Activated CD4-positive, alpha-beta T cell treated with anti-CD3 and anti-CD28 coated beads for 4 hours (primary cell): ENCODE results near the gene PAQR4.

ENCODE experiments used
- DNase-seq, 2 donors: peaks; one replicate each; pipeline ENCODE4 v3.0.0-alpha.2; 2020

PAQR4 gene

DNA sequence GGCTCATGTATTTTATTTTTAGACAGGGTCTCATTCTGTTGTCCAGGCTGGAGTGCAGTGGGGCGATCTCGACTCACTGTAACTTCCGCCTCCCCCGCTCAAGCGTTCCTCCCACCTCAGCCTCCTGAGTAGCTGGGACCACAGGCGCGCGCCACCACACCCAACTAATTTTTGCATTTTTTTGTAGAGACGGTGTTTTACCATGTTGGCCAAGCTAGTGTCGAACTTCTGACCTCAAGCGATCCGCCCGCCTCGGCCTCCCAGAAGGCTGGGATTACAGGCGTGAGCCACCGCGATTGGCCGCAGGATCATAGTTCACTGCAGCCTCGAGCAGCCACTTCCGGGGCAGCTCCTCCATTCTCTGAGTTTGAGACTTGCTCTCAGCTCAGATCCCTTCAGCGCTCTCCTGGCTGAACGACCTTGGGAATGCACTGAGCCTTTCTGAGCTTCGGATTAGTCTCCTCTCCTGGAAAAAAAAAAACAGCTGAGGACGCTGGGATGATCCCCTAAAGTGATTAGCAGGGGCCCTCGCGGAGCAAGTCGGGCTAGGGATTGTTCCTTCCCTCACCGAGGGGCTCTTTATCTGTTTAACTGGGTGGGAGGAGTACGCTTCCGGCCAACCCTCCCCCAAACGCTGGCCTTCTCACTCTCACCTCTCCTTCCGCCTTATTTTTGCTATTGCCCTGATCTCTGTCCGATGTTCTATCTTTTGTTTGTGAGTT lies 12.2 kb downstream of the PAQR4 start:
- DNase-seq: no peak

DNA sequence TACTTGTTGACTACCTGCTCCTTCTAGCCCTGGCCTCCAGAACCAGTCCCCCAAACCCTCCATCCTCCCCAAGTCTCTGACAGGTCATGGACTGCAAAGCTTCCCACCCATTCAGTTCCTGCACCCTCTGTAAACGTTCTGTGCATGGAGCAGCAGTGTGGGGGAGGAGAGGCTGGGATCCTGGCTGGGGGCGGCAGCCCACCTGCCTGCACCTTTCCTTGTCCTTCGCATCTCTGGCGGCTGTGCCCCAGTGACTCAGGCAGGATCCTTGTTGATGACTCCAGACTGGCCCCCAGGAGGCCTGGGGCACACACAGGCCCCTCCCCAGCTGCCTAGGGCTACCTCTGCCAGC lies 12.7 kb downstream of the PAQR4 start:
- DNase-seq: no peak

DNA sequence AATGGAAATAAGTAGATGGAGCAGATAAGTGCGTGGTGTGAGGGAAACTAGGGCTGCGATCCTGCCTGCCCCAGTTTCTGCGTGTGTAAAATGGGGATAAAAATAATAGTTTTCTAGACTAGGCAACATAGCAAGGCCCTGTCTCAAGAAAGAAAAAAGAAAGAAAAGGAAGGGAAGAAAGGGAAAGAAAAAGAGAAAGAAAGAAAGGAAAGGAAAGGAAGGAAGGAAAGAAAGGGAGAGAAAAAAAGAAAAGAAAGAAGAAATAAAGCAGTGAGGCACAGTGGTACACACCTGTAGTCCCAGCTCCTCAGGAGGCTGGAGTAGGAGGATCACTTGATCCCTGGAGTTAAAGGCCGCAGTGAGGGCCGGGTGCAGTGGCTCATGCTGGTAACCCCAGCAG lies 13.3 kb downstream of the PAQR4 start:
- DNase-seq: no peak

DNA sequence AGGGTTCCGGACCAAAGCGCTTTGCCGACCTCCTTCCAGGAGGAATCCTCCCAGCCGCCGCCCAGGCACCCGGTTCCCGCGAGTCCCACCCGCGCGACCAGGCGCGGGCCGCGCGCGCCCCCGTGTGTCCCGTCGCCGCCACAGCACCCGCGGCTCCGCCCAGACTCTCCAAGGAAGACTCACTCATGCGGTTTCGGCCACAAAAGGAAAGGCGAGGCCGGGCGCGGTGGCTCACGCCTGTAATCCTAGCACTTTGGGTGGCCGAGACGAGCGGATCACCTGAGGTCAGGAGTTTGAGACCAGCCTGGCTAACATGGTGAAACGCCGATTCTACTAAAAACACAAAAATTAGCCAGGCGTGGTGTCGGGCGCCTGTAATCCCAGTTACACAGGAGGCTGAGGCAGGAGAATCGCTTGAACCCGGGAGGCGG lies 14.6 kb downstream of the PAQR4 start:
- peak; percentile 59 to 63 for DNase-seq

DNA sequence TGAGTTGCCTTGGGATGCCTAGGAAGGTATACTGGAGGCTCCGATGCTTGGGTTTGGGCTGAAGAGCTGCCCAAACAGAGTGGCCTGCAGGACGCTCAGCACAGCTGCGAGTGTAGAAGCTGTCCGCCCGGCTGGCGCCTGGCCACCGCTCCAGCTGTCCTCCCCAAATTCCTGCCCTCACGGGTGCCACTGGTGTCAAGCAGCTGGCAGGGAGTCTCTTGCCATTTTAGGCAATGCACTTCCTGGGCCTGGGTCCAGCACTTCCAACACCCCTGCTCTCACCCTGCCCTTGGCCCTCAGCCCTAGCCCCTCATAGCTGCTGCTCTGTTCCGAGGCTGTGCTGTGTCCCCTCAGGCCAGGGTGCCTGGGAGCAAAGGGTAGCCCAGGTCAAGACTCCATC lies 16.3 kb downstream of the PAQR4 start:
- DNase-seq: no peak

DNA sequence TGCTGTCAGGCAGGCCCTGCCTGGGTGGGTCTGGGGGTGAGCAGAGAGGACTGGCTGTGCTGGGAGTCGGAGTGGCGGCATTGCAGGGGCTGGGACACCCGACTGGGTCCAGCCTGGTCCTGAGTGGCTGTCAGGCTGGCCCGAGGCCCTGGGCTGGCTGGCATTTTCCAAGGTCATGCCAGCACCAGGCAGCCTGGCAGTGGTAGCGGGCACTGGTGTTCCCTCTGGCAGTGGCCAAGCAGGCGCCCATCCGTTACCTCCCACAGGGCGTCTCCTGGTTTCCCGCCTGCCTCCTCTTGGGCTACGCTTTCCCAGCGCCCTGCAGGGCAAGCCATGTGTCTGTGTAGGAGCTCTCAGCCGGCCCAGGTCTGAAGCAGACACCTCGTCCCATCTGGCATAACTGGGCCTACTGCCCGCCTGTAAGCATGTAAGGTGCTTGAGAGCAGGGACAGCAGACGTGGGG lies 16.8 kb downstream of the PAQR4 start:
- DNase-seq: no peak

GRCh38 chr16:2986623-2987188 lies 17.6 kb downstream of the PAQR4 start:
- no peak for DNase-seq

DNA sequence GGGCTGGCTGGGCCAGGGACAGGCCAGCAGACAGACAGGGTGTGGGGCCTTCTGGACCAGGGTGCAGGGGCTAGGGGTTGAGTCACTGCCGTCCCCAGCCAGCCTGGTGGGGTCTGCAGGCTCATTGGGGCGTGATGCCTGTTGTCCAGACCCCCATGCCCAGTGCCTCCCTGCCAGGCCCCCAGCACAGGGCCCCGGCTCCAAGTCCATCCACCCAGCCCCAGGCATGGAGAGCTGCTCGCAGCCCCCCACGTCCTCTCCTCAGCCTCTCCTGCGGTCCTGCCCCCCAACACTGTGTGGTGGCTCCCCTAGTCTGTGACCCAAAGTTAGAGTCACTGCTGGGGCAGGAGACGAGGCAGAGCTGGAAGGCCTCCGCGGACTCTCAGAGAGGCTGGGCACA lies 18.1 kb downstream of the PAQR4 start:
- no peak for DNase-seq

DNA sequence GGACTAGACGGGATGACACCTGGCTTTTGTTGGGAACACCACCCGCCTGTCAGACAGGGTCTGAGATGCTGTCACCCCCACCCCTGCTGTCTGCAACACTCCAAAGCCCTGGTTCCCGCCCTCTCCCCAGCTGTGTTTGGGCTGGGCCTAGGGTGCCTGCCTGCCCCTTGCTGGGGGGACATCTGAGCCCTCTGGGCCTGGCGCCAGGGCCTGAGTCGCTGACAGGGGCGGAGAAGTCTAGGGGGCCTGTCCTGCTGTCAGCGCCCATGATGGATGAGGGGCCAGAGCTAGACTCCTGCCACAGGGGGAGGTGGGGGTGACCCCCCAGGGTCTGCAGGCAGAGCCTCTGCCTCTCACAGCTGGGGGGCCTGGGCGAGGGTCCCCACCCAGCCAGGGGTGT lies 18.7 kb downstream of the PAQR4 start:
- DNase-seq: no peak

GRCh38 chr16:2988590-2989099 lies 19.5 kb downstream of the PAQR4 start:
- no peak for DNase-seq

- no peak for DNase-seq
These were observed 21.7 kb downstream of the PAQR4 start for GRCh38 chr16:2990891-2991290.

DNA sequence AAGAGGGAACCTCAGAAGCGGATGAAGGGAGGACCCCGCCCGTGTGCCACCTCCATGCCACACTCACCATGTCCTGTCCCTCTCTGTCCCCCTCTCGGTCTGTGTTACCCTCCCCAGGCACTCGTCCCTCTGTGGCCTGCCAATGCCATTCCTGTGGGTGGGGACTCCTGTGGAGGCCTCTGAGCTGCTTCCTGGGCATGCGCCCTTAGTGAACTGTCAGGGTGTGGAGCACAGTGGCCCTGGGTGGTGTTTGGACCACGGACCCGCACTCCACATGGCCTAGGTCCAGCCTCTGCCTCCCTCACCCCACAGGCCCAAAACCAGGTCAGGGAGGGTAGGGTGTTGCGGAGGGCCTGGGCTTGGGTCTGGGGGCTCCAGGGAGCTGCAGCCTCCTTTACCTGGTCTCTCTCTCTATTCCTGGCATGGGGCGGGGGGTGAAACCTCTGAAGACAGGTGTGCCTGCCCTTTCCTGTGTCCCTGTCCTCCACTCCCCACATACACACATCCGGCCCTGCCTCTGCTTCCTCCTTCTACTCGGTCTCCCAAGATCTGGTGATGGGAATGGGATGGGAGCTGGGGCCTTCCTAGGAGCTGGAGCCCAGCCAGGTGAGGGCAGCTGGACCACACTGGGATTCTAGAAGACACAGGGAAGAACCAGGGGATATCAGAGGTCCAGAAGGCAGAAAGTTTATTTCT lies 22.6 kb downstream of the PAQR4 start:
- DNase-seq: no peak

DNA sequence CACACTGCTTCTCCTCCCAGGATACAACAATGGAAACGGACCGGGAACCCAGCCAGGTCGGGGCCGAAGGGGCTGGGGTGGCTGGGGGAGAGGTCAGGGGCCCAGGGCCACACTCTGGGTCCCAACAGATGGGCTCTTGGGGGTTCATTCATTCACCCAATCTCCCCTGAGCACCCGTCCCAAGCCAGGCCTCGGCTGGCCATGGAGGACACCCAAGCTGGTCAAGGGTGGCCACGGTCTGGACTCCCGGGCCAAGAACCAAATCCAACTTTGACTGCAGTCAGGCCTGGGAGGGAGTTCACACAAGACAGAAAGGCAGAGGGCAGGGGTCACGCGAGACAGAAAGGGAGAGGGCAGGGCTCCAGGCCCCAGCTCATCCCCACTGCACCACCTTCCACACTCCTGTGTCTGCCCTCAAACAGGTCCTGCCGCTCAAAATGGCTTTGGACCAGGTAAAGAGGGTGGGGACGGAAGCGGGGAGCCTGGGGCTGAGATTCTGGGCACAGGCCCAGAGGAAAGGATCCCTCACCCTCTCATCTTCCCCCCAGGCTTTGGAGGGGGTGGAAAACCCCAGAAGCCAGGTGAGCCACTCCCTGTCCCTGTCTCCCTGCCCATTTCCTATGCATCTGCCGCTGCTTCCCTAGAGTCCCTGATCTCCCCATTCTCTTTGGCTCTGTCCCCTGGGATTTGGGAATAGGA lies 23.4 kb downstream of the PAQR4 start:
- no peak for DNase-seq

GRCh38 chr16:2996298-2996697 lies 27.1 kb downstream of the PAQR4 start:
- no peak for DNase-seq

DNA sequence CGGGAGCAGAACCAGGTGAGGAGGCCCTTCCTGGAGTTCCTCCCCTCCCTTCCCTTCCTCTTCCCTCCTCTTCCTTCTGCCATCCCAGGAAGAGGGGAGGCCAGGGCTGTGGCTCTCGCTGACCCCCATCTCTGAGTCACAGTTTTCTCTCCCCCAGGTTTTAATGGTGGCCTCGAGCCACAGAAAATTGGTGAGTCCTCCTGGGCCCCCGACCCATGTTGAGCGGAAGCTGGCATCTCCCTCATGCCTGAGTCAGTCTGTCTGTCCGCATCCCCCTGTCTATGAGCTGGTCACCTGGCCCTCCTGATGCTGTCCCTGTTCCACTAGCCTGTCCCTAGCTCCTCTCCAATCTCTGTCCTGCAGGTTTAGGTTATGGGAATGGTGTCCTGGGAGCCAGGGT lies 30.8 kb downstream of the PAQR4 start:
- no peak for DNase-seq

- DNase-seq: no peak
These were observed 31.4 kb downstream of the PAQR4 start for GRCh38 chr16:3000540-3000939.

DNA sequence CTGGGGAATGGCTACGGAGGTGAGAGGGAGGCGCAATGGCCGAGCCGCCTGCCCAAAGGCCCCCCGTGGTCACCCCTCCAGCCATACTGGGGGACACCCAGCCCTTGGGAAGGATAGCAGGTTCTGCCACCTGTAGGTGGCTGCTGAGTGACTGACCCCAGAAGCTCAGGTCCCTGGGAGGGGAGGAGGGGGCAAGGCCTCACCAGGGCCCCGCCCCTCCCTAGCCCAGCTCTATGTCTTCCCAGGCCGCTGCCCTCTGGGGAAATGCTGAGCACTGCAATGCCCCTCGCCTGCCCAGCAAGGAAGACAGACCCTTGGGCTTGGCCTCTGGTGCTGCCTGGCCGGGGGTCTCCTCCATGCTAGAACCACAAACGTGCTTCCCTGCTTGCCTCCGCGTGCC lies 32.2 kb downstream of the PAQR4 start:
- DNase-seq: no peak

DNA sequence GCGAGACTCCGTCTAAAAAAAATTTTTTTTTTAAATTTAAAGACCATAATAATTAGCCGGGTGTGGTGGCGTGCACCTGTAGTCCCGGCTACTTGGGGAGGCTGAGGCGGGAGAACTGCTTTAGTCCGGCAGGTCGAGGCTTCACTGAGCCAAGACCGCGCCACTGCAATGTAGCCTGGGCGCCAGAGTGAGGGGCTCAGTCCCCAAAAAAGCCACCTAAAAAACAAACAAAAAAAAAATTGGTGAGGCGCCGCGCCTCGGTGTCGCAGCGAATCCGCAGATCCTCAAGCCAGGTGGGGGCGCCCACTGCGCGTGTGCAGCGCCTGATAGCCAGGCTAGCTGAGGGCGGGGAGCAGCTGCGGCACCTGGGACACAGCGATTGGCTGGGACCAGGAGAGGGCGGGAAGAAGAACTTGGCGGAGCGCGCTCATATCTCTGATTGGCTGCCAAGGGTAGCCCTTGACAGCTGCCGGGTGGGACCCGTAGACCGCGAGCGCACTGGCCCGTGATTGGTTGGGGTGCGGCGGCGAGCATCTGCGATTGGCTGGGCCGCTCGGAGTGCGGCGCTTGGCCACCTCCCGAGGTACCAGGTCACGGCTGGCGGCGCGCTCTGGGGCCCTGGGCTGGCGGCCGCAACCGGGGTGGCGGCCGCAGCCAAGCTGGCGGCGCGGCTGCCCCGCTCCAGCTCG lies 34.6 kb downstream of the PAQR4 start:
- peak; percentile 94 to 95 for DNase-seq

GRCh38 chr16:3004319-3004718 lies 35.2 kb downstream of the PAQR4 start:
- no peak for DNase-seq

- no peak for DNase-seq
These were observed 35.7 kb downstream of the PAQR4 start for GRCh38 chr16:3004781-3005284.

DNA sequence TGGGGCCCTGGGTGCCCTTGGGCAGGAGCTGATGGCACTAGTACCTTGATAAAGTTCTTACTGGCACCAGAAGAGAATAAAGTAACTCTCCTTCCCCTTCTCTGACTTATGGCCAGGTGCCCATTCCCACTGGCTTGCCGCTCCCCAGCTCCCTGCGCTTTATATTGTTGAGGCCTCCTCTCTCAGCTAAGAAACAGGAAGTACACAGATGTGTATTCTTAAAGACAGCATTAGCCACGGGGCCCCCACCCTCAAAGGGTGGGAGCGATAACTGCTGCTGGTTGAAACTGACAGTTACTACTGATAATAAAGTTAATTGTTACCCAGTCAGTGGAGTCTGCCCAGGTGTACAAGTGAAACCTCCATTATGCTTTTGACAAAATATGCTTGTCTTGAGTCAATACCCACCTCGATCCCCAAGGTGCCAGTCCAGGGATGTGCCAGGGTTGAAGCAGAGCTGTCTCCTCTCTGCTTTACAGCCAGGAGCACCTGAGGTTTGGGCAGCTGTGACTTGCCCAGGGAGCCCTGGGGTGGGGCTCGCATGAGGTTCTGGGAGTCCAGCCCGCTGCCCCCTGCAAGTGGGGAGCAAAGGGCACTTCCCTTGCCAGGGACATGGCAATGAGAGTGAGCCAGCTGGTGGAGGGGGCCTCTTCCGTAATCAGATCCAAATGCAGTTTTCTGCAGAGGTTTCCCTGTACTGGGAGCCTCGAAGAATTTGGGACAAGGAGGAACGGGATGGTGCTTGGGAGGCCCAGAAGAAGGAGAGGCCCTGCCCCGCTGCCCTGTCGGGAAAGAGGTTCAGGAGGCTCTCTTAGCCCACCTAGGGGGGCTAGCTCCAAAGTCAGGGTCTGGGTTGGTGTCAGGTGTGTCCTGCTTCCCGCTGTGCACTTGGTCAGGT lies 38.2 kb downstream of the PAQR4 start:
- DNase-seq: no peak
